PC-9 (cell line): ENCODE data around the gene TK2. TPM values are rescaled to one million over a fixed set of nuclear protein-coding genes. Genes with fewer than 3 reads are reported as not detected.

Experiments used
- BruUV-seq: library from RNA; stranded (reverse); fragments of 400-500 nt; replicated peaks from 2 replicates; lab custom pipeline; 2021; lab: Mats Ljungman, UMichigan
- CTCF ChIA-PET: fragments of 300-600 bp; sonication (Branson Sonifier 250); formaldehyde crosslinking; loops from one replicate; lab custom pipeline; 2022; ENCODE audit warnings: antibody characterized with exemption; lab: Charles Lee
- POLR2A ChIA-PET: fragments of 300-600 bp; sonication (Branson Sonifier 250); formaldehyde crosslinking; loops from one replicate; lab custom pipeline; 2022; ENCODE audit warnings: antibody characterized with exemption; ENCODE audit not compliant: unreplicated experiment; lab: Charles Lee
- DNase-seq, 2 experiments: peaks; one replicate each; pipeline versions ENCODE4 v3.0.0 to v3.0.0-alpha.2; 2015 to 2022; ENCODE audit warnings: mixed read lengths in 1 of 2
- H2AFZ ChIP-seq: fragments of 200-600 bp; sonication (generic); 2 replicates; pipeline ENCODE4 v1.8.1; 2017; ENCODE audit warnings: antibody characterized with exemption
- H3F3A ChIP-seq: fragments of 200-600 bp; sonication (generic); 2 replicates; pipeline ENCODE4 v1.8.1; 2017; ENCODE audit warnings: antibody characterized with exemption, mild to moderate bottlenecking, low read depth; ENCODE audit not compliant: insufficient read depth
- H3K27ac ChIP-seq: fragments of 200-600 bp; sonication (generic); 2 replicates; pipeline ENCODE4 v1.6.1; 2016; ENCODE audit warnings: mixed run types
- H3K27me3 ChIP-seq: fragments of 200-600 bp; sonication (generic); 2 replicates; pipeline ENCODE4 v1.6.1; 2016; ENCODE audit warnings: low read depth, mixed run types; ENCODE audit not compliant: insufficient read depth
- H3K36me3 ChIP-seq: fragments of 200-600 bp; sonication (generic); 2 replicates; pipeline ENCODE4 v1.6.1; 2016; ENCODE audit warnings: low read depth, mixed run types
- H3K4me1 ChIP-seq: fragments of 200-600 bp; sonication (generic); replicated peaks from 2 replicates; pipeline ENCODE4 v1.6.1; 2016; ENCODE audit warnings: mixed run types; ENCODE audit not compliant: insufficient read depth
- H3K4me2 ChIP-seq: fragments of 200-600 bp; sonication (generic); 2 replicates; pipeline ENCODE4 v1.6.1; 2017; ENCODE audit warnings: mixed run types
- H3K4me3 ChIP-seq: fragments of 200-600 bp; sonication (generic); 2 replicates; pipeline ENCODE4 v1.6.1; 2016; ENCODE audit warnings: mixed run types
- H3K79me2 ChIP-seq: fragments of 200-600 bp; sonication (generic); 2 replicates; pipeline ENCODE4 v1.6.1; 2017; ENCODE audit warnings: low read depth, mixed run types
- H3K9me2 ChIP-seq: fragments of 200-600 bp; sonication (generic); 2 replicates; pipeline ENCODE4 v1.8.1; 2017; ENCODE audit warnings: mild to moderate bottlenecking; ENCODE audit not compliant: insufficient read depth
- H3K9me3 ChIP-seq: fragments of 200-600 bp; sonication (generic); 2 replicates; pipeline ENCODE4 v1.8.1; 2016; ENCODE audit warnings: low read depth; ENCODE audit not compliant: insufficient read depth
- H4K20me1 ChIP-seq: fragments of 200-600 bp; sonication (generic); 2 replicates; pipeline ENCODE4 v1.8.1; 2017; ENCODE audit not compliant: insufficient read depth
- CTCF ChIP-seq: fragments of 200-600 bp; sonication (generic); conservative IDR thresholded peaks from 2 replicates; pipeline ENCODE4 v1.6.1; 2017; ENCODE audit warnings: mixed run types, antibody characterized with exemption, mild to moderate bottlenecking, moderate library complexity
- EZH2 ChIP-seq: fragments of 200-600 bp; sonication (generic); IDR thresholded peaks from 2 replicates; pipeline ENCODE4 v1.8.0; 2017; ENCODE audit warnings: antibody characterized with exemption, low read depth
- intact Hi-C: fragments of 100-400 bp; cut with micrococcal nuclease; formaldehyde crosslinking; loops from one replicate; pipeline ENCODE4 v1.10.0; 2022; ENCODE audit not compliant: unreplicated experiment
- total RNA-seq: library from RNA; stranded (reverse); gene quantifications from 2 replicates; pipeline ENCODE4 v1.2.3, GENCODE V29; 2021

TK2 gene
- total RNA-seq, 1 experiment from 2014 or later, result 20.1 TPM

GRCh38 chr16:66485376-66485775 is 64.5 kb downstream of the TK2 start:
- Histone ChIP-seq H3K9me2 (no peaks in the 10 kb centered on the region), H4K20me1 (no peaks in the 10 kb centered on the region), H3K4me3 (no peak overlapping the region), H3F3A (peaks cover 32% of the 10 kb centered on the region), H3K27me3 (no peaks in the 10 kb centered on the region), H3K9me3 (no peaks in the 10 kb centered on the region), H3K4me1 (peaks cover 43% of the 10 kb centered on the region), H2AFZ (no peak overlapping the region), H3K27ac (no peak overlapping the region), H3K36me3 (no peaks in the 10 kb centered on the region), H3K79me2 (no peaks in the 10 kb centered on the region), H3K4me2 (no peak overlapping the region)
- ChIA-PET CTCF (no interaction called here), POLR2A (no interaction called here)
- DNase-seq, result no peak
- intact Hi-C loops, result loop anchor here (5.0 kb wide), 1 partner anchor 102 kb away; no protein-coding TSS in a partner anchor
- no TSS peak for BruUV-seq
- TF ChIP-seq EZH2, result no peak

GRCh38 chr16:66484453-66485213 is 65.3 kb downstream of the TK2 start:
- H3K36me3 ChIP-seq, result no peaks in the 10 kb centered on the region
- H3K4me1 ChIP-seq, result peaks cover 48% of the 10 kb centered on the region
- no peaks in the 10 kb centered on the region for H3K9me3 ChIP-seq
- no peak overlapping the region for H3K4me3 ChIP-seq
- no peak for DNase-seq
- no peak overlapping the region for H2AFZ ChIP-seq
- CTCF ChIA-PET, result no interaction called here
- H3K9me2 ChIP-seq, result no peaks in the 10 kb centered on the region
- POLR2A ChIA-PET, result no interaction called here
- no peak overlapping the region for H3K4me2 ChIP-seq
- no TSS peak for BruUV-seq
- H3F3A ChIP-seq, result peaks cover 32% of the 10 kb centered on the region
- no peaks in the 10 kb centered on the region for H4K20me1 ChIP-seq
- H3K79me2 ChIP-seq, result no peaks in the 10 kb centered on the region
- intact Hi-C loops, result loop anchor here (5.0 kb wide), 2 partner anchors 103 to 207 kb away; no protein-coding TSS in a partner anchor
- no peak overlapping the region for H3K27ac ChIP-seq
- TF ChIP-seq EZH2, result no peak
- no peak for TF ChIP-seq CTCF
- no peaks in the 10 kb centered on the region for H3K27me3 ChIP-seq

GRCh38 chr16:66483689-66484452 is 66.1 kb downstream of the TK2 start:
- intact Hi-C loops, result loop anchor here (1.0 to 5.0 kb wide), 4 partner anchors 78 to 207 kb away; partner anchors contain the start of gene CMTM3
- Histone ChIP-seq H3K36me3 (no peaks in the 10 kb centered on the region), H3K9me2 (no peaks in the 10 kb centered on the region), H3K27ac (no peak overlapping the region), H3K4me3 (no peak overlapping the region), H3K79me2 (no peaks in the 10 kb centered on the region), H3K4me1 (peaks cover 56% of the 10 kb centered on the region), H3F3A (peaks cover 32% of the 10 kb centered on the region), H2AFZ (no peak overlapping the region), H3K9me3 (no peaks in the 10 kb centered on the region), H3K4me2 (no peak overlapping the region), H4K20me1 (no peaks in the 10 kb centered on the region), H3K27me3 (no peaks in the 10 kb centered on the region)
- POLR2A ChIA-PET, result no interaction called here
- peak; percentile 74 to 82 for DNase-seq
- BruUV-seq, result no TSS peak
- CTCF ChIA-PET, result interaction anchor here (0.5 to 1.0 kb wide), 2 partner anchors 28 to 69 kb away, joined by 3 read pairs; partner anchors contain the start of gene CKLF
- peak; percentile 93 for TF ChIP-seq CTCF
- TF ChIP-seq EZH2, result no peak
